NCI-H460 (cell line): Measurements from ENCODE around the gene MORN4. TPM values are rescaled to one million over a fixed set of nuclear protein-coding genes. Genes with fewer than 3 reads are reported as not detected.
"Not testable (repeated sequence)": the region's sequence is repeated elsewhere in the genome, so short reads cannot be mapped to it uniquely, and the experiment has no call there.

Source experiments
- DNase-seq: peaks from one replicate; pipeline ENCODE4 v3.0.0-alpha.2; 2016; ENCODE audit warnings: low read depth; ENCODE audit errors: extremely low read depth
- total RNA-seq: library from RNA; depleted of rRNA; stranded (reverse); fragments of >200 nt; shearing (Covaris generic); gene quantifications from 2 replicates; pipeline ENCODE4 v1.2.3, GENCODE V29; 2014

Gene MORN4
- total RNA-seq, 1 experiment from 2014 or later: 19.5 TPM

DNA sequence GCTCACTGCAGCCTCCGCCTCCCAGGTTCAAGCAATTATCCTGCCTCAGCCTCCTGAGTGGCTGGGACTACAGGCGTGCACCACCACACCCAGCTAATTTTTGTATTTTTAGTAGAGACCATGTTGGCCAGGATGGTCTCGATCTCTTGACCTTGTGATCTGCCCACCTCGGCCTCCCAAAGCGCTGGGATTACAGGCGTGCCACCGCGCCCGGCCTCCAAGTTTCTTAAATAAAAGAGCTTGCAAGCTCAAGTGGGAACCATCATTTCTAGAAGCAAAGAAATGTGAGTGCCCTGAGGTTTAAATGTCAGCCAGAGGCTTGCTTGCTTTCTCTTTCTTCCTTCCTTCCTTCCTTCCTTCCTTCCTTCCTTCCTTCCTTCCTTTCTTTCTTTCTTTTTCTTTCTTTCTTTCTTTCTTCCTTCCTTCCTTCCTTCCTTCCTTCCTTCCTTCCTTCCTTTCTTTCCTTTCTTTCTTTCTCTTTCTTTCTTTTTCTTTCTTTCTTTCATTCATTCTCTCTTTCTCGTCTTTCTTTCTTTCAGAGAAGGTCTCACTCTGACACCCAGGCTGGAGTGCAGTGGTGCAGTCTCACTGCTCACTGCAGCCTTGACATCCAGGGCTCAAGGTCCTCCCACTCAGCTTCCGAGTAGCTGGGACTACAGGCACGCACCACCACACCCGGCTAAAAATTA lies 9.3 kb upstream of the MORN4 start:
- DNase-seq: not testable (repeated sequence)

DNA sequence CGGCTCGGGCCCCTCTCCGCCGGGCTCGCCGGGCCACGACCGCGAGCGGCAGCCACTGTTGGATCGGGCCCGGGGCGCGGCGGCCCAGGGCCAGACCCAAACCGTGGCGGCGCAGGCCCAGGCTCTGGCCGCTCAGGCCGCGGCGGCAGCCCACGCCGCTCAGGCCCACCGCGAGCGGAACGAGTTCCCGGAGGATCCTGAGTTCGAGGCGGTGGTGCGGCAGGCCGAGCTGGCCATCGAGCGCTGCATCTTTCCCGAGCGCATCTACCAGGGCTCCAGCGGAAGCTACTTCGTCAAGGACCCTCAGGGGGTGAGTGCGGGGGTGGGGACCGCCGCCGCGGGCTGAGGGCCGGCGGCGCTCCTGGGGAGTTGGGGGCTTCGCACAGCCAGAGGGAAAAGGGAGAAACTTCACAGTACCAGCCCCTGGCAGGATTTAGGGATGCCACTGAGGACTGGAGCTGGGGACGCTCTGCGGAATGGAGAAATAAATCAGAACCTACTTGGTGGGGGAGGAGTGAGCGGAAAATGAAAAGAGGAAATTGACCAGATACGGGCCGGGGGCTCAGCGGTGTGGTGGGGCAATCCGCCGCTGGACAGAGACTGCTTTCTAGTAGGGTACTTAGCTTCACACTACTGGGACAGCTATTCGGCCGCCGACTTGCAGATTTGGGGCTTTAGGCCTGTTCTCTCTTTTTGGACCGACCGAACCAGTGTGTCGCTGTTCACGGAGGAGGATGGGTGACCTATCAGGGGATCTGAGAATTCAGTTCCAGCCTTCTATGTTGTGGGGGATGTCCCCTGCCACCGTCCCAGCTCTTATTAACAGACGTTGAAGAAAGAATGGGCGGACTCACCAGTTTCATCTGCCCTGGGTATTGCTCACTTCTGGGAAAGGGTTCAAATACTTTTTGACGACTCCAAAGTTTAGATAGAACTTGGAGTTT lies 7.8 kb upstream of the MORN4 start:
- no peak for DNase-seq

DNA sequence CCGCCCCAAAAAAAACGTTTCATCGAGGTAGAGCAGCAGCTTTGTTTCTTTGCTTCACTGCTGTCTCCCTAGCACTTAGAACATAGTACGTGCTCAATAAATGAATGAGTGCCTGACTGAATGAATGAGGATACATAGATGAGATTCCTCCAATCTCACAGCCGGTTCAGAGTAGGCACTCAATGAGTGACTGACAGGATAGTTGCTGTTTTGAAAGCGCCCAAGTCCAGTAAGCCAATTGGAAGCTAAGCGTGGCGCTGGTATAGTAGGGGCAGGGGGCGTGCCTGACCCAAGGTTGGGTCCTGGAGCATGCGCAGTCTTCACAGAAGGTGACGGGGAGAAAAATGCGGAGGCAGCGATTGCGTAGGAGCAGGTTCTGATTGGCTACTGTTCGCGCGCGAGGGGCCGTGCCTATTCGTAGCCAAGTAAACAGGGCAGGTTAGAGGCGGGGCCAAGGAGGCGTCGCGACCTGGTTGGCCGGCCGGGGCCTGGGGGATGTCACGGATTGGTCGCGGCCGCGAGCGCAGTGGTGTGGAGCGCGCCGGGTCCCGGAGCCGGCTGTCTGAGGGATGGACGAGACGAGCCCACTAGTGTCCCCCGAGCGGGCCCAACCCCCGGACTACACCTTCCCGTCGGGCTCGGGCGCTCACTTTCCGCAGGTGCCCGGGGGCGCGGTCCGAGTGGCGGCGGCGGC lies 7.0 kb upstream of the MORN4 start, which contains the start of gene PI4K2A:
Gene PI4K2A, plus strand, starts transcription at position 498 of the 694 bp plus-strand sequence. Its CDS starts 72 bp downstream, at position 570.
- peak; percentile 99 for DNase-seq

GRCh38 chr10:97639090-97639489 lies 5.8 kb upstream of the MORN4 start:
- not testable (repeated sequence) for DNase-seq

GRCh38 chr10:97635577-97635976 lies 2.3 kb upstream of the MORN4 start:
- no peak for DNase-seq

DNA sequence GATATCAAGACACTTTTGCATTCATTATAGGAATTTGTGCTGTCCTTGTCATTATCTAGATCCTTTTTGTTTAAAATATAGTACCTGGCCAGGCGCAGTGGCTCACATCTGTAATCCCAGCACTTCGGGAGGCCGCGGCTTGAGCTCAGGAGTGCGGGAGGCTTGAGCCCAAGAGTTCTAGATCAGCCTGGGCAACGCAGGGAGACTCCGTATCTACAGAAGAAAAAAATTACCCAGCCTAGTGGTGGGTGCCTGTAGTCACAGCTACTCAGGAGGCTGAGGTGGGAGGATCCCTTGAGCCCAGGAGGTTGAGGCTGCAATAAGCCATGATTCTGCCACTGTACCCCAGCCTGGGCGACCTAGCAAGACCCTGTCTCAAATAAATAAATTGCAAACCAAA lies 621 bp upstream of the MORN4 start:
- peak; percentile 45 for DNase-seq

- no peak for DNase-seq
Observed at GRCh38 chr10:97631098-97631497, 2.2 kb downstream of the MORN4 start.

DNA sequence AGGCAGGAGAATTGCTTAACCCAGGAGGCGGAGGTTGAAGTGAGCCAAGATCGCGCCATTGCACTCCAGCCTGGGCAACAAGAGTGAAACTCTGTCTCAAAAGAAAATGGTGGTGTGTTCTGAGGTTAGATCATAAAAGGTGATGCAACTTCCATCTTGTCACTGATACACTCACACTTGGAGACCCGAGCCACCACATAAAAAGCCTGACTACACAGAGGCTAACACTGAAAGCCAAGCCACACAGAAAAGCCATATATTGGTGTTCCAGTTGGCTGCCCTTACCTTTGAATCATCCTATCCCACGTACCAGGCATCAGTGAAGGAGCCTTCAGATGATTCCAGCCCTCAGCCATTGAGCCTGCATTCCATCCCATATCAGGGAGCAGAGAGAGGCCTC lies 4.0 kb downstream of the MORN4 start:
- no peak for DNase-seq

DNA sequence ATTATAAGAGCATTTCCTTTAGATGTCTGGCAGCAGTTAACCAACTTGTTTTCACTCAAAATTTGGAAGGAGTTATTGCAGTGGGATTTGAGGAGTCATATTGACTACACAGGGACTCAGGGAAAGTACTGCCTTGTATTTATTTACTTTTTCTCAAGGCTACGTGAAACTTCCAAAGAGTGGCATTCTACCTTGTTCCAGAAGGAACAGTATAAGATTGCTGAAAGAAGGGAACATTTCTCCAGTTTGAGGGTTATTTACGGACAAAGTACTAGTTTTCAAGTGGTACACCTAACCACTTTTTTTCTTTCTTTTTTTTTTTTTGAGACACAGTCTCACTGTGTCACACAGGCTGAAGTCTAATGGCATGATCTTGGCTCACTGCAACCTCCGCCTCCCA lies 5.1 kb downstream of the MORN4 start:
- DNase-seq: no peak

GRCh38 chr10:97627731-97628130 lies 5.6 kb downstream of the MORN4 start:
- no peak for DNase-seq

- DNase-seq: no peak
Observed at GRCh38 chr10:97623277-97623676, 10.0 kb downstream of the MORN4 start.

DNA sequence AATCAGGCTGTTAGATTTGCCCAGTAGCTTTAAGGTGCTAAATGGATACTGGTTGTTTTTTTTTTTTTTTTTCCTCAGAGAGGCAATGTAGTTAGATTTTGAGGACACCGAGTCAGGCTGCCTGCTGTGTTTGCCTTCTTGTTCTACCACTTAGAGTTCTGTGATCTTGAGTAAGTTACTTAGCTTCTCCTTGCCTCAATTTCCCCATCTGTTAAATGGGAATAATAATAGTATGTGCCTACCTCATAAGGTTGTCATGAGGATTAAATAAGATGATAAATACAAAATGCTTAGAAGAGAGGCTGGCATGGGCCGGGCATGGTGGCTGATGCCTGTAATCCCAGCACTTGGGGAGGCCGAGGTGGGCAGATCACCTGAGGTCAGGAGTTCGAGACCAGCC lies 14.6 kb downstream of the MORN4 start:
- no peak for DNase-seq

DNA sequence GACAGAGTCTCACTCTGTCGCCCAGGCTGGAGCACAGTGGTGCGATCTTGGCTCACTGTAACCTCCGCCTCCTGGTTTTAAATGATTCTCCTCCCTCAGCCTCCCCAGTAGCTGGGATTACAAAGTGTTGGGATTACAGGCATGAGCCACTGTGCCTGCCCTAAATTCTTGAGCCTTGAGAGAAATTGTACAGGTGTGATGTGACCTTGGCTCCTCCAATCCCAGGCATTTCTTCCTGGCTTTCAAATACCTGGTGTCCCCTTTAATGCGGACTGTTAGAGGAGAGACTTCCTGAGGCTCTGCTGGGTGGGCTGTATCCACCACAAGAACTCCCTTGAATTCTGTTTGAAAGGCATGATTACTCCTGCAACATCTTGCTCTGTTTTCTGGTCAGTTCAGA lies 15.0 kb downstream of the MORN4 start:
- DNase-seq: no peak

DNA sequence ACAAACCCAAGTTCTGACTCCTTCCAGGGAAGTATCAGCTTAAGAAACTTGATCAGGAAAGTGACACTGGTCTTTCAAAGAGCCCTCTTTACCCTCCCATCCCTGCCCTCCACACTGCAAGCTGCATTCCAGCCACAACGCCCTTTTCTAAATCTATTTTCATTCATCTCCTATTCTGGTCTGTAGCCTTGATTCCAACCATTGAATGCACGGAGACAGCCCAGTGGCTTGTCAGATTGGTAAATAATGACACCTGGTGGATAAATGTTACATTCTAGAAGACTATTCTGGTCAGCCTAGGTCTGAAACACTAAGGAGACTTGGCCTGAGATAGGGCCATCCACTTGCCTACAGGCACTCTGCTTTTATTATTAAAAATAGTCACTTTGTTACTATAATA lies 20.9 kb downstream of the MORN4 start:
- DNase-seq: peak; percentile 53

GRCh38 chr10:97611473-97611872 lies 21.8 kb downstream of the MORN4 start:
- DNase-seq: no peak

- no peak for DNase-seq
Observed at GRCh38 chr10:97608991-97609561, 24.2 kb downstream of the MORN4 start.

DNA sequence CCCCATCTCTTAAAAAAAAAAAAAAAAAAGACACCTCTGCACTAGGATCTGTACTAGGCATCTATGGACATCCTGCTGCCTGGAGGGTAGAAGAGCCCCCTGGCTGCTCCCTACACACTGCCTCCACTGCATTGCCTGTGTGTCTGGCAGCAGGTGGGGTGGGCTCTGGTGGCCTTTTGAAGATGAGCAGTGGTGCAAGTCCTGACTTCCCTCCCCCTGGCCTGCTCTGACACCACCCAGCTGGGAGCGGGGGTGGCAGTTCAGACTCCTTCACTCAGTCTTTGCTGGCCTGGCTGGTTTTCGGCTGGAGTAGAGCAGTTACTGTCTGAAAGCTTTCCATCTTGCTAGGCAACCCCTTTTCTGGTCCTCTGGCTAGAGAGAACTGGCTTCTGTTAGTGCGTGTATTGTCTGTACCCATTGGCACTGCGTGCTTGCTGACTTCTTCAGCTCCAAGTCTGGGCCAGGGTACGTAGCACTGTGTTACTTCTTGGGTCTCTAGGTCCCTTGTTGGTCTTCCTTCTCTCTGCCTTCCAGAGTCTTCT lies 26.1 kb downstream of the MORN4 start:
- DNase-seq: no peak

DNA sequence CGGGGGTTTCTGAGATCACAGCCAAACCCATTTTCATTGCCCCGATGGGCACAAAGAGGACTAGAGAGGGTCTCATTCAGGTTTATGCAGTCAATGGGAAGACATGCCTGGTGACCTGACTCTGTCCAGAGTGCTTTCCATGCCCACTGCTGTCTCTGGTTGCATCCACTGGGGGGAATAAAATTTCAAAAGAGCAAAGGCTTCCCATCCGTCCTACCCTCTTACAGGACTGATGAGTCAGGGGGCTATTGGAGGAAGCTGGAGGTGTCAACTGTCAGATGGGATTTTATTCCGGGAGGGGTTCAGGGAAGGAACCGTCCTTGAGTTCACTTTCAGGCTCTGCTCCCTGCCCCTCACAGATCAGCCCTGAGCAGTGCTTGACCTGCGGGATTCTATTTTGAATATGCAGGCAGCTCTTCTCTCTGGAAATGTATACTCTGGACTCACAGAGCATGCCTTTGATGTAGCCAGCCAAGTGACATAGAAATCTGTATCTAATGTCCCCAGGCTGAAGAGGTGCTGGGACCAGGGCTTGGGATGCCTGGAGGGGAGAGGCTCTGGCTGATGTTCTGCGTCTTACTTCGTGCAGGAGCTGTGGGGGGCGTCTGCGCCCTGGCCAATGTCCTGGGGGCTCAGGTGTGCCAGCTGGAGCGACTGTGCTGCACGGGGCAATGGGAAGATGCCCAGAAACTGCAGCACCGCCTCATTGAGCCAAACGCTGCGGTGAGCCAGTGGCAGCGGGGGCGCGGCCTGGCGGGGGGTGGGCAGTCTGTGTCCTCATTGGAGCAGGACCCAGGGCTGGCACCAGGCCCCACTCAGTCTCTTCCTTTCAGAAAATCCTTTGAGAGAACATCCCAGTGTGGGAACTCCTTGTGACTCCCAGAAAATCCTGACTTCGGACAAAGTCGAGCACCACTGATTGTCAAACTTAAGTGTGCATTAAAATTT lies 31.8 kb downstream of the MORN4 start:
- DNase-seq: no peak

- DNase-seq: no peak
Observed at GRCh38 chr10:97600616-97601015, 32.7 kb downstream of the MORN4 start.

GRCh38 chr10:97599272-97599619 lies 34.1 kb downstream of the MORN4 start:
- DNase-seq: no peak
